Fibroblast of skin of right quadriceps (primary cell): ENCODE results near the gene TECPR2.
A peak's percentile ranks its signal among the peaks of the same experiment; 100 is the strongest.
"Not testable (repeated sequence)": the region's sequence is repeated elsewhere in the genome, so short reads cannot be mapped to it uniquely, and the experiment has no call there.

Source experiments
- DNase-seq: peaks from one replicate; pipeline ENCODE4 v3.0.0-alpha.2; 2013

TECPR2 gene

DNA sequence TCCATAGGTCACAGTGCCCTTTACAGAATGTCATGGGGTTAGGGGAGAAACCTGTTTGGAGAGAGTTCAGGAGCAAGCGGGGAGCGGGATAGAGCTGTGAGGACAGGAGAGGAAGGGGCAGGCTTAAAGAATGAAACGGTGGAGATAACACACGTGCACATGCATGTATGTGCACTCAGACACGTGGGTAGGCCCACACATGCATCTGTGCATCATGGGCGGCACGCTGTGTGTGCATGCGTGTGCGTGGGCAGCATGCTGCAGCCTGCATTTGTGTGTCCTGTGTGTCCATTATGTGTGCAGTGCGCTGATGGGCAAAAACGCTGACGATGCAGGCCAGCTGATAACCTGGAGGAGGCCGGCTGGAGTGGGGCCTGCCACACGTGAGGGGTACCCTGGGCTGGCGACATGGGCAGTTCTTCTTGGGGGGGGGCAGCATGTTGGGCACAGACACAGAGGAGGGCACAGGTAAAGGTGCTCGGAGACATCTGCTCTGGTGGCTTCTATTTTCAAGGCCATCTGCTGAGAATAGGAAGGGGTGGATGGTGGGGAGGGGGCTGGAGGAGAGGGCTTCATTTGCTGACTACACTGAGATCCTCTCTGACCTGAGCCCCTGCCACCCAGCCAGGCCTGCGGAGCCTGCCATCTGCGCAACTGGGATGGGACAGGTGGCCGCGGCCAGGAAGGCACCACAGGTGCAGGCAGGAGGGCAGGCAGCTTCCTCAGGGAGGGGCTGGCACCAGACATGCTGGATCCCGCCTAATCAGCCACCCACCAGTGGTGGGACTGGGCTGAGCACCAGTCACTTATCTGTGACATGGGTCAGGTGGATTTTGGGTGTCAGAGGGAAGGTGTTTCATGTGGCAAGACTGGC, 151.4 kb downstream of the TECPR2 start:
- DNase-seq: no peak

DNA sequence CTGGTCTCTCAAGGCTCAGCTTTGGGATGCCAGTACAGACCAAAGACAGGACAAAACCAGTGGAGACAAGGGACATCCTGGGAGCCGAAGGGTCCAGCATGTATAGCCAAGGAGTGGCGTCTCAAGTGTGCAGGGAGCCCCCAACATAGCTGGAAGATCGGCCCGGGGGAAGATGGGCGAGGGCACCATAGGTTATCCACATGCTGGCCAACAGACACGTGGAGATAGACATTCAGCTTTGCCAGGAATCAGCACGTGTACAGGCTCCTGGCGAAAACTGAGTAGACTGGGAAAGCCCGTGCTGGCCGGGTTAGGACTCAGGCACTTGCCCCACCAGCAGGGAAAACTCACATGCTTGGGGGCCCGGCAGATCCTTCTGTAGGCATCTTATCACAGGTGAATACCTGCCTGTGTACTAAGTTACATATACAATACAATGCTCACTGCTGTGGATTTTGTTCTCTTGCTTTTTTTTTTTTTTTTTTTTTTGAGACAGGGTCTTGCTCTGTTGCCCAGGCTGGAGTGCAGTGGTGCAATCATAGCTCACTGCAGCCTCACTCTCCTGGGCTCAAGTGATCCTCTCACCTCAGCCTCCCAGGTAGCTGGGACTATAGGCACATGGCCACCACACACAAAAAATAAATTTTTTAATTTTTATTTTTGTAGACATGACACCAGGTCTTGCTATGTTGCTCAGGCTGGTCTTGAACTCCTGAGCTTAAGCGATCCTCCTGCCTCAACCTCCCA, 152.4 kb downstream of the TECPR2 start:
- DNase-seq: no peak

DNA sequence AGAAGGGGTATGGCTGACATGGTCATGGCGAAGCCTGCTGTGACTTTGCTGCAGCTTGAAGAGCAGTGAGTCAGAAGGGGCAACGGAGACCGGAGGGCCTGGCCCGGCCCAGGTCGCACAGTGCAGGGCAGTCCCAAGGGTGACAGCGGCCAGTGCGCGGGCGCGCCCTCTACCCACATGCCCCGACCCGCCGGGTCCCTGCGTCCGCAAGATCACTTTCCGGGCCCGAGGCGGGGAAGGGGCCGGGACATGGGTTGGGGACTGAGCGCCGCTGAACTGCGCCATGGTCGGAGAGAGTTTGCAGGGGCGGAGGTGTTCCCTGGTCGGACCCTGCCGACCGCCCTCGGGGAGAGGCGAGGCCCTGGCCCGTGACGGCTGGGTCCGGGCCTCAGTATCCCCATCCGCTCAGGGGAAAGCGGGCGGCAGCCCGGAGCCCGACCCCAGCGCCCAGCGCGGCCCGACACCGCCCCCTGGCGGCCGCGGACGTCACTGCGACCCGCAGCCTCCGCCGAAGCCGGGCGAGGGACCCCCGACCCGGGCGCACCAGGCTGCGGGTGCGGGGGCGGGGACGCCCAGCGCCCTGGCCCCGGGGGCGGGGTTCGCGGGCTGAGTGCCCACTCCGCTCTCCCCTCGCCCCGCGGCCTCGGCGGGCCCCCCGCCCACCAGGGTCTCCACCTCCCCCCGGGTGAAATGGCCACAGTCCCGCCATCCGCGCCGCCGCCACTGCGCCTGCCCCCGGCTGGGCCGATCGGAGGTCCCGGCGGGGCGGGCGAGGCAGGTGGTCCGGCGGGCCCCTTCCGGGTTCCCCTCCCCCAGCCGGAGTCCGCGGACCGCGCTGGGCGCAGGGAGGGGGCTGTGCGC, 154.0 kb downstream of the TECPR2 start:
- no peak for DNase-seq

DNA sequence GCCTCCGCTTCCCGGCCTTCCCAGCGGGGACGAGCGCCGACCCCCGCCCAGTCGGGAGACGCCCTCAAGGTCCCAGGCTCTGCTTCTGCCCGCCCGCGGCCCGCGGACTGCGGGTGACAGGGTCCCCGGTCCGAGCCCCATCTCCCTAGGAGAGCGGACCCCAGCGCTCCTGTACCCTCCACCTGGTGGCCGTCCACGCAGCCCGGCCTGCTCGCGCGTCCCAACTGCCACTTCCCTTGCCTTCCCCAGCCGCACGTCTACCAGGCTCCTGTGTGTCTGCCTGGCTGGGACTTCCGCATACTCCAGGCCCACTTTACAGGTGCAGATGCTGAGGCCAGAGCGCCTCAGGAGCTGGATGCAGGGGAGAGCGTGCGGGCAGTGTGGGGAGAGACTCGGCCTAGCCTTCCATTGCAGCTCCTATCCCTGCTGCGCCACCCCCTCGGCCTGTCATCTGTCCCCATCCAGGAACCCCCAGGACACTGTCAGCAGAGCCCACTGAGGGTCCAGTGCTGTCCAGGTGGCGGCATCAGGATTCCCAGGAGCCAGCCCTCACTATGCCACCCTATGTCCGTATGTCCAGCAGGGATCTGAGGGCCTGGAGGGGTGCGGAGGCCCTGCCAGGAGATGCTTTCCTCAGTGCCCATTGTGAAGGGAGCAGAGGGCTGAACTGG, 154.8 kb downstream of the TECPR2 start:
- no peak for DNase-seq

DNA sequence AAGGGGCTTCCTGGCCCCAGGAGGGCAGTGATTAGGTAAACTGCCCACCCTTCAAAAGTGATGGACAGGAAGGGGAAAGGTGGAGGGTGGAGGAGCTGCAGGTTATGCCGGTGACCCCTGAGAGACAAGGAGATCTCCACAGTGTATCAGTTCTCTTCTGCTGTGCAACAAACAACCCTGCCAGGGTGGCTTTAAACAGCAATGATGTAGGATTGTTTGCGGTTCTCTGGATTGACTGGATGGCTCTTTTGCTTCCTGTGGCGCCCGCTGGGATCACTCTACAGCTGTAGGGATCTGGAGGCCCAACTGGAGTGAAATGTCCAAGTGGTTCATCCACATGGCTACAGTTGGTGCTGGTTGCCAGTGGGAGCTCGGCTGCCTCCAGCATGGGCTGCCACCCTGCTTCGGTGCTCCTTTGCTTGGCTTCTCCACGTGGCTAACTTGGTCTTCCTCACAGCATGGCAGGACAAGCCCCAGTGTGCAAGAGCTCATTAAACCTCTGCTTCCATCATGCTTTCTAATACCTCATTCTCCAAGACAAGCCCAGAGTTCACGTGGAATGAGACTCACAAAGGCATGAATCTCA, 155.4 kb downstream of the TECPR2 start:
- DNase-seq: no peak

DNA sequence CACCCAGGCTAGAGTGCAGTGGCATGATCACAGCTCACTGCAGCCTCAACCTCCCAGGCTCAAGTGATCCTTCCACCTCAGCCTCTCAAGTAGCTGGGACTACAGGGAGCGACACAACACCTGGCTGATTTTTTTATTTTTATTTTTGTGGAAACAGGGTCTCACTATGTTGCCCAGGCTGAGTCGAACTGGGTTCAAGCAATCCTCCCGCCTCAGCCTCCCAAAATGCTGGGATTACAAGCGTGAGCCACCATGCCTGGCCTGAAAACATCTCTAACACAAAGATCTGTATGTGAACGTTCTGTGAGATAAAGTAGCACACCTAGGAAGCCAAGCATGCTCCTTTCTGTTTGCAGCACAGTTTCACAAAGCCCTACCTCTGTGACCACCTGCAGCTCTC, 157.0 kb downstream of the TECPR2 start:
- DNase-seq: not testable (repeated sequence)

DNA sequence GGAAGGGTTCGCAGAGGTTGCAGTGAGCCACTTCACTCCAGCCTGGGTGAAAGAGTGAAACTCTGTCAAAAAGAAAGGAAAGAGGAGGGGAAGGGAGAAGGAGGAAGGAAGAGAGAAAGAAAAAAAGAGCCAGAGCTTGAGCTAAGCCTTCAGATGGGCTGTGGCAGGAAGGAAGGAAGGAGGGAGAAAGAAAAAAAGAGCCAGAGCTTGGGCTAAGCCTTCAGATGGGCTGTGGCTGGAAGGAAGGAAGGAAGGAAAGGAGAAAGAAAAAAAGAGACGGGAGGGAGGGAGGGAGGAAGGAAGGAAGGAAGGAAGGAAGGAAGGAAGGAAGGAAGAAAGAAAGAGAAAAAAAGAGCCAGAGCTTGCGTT, 160.4 kb downstream of the TECPR2 start:
- DNase-seq: no peak

DNA sequence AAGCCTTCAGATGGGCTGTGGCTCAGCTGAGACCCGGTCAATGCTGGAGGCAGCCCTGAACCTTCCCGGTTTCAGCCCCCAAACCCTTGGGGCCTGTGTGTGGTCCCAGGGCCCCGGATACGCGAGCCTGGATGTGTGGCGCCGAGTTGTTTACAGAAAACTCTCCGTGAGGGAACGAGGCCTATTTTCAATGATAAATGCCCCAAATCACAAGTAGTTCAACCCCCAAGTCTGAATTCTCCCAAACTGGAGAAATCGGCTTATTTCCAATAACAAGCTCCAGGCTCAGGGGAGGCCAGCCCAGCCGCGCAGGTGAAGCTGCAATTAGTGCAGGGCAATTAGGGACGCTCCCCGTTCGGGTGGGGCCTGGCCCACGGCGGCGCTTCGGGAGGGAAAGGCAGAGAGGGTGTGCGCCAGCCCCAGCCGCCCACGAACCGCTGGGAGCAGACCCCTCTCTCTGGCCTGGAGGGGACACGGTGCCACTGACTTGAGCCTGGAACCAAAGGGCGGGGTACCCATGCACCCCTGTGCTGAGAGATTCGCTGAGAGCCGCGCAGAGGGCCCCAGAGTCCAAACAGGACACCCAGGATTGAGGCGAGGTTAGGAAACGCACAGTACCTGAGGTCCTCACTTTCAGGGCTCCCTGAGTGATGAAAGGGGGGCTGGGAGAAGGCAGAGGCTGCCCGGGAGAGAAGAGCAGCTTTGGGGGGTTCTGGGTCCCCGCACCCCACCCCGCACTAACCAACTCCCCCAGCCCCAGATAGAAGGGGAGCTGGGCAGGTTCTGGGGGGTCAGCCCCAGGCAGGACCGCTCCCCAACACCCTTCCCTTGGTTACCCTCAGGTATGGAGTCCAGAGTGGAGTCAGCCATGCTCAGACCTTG, 161.1 kb downstream of the TECPR2 start:
- DNase-seq: no peak

DNA sequence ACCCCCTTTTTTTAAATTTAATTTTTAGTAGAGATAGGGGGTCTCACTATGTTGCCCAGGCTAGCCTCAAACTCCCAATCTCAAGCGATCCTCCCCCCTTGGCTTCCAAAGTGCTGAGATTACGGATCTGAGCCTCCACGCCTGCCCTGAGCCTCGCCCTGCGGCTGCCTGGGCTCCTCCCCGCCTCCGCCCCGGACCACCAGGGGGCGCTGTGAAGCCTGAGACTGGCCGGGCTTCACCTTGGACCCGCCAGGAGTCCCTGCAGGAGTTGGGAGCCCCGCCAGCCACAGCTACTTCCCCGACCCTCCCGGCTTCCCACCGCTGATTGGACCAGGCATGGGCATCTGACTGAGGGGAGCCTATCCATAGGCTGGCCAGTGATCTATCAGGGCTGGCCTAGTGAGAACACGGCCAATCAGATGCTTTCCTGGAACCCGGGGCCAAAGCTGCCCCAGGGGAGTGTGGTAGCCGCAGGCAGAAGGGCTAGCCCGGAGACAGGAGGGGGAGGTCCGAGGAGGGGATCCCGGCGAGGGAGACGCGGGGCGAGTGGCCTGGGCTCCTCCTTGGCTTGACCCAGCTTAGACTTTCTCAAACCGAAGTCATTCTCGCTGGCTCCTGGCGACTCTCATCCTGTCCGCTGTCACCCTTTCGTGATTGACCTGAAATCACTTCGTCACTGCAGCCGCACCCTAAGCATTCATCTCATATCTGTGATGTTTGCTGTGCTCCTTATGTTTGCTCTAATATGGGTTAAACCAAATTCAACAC, 161.9 kb downstream of the TECPR2 start:
- DNase-seq: peak; percentile 99

DNA sequence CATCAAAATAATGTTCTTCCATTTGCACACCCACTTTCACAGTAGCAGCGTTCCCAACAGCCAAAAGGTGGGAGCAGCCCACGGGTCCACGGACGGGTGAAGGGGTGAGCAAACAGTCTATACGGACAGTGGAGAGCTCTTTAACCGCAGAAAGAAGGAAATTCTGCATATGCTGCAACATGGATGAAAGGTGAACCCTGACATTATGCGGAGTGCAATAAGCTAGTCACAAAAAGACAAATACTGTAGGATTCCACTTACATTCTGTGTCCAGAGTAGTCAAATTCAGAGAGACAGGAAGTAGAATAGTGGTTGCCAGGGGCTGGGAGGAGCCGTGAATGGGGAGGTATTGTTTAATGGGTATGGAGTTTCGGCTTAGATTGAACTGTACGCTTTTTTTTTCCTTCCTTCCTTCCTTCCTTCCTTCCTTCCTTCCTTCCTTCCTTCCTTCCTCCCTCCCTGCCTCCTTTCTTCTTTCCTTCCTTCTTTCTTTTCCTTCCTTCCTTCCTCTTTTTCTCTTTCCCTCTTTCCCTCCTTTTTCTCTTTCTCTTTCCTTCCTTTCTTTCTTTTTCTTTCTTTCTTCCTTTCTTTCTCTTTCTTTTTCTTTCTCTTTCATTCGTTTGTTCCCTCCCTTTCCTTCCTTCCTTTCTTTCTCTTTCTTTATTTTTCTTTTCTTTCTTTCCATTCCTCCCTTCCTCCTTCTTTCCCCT, 162.6 kb downstream of the TECPR2 start:
- peak; percentile 64 for DNase-seq

DNA sequence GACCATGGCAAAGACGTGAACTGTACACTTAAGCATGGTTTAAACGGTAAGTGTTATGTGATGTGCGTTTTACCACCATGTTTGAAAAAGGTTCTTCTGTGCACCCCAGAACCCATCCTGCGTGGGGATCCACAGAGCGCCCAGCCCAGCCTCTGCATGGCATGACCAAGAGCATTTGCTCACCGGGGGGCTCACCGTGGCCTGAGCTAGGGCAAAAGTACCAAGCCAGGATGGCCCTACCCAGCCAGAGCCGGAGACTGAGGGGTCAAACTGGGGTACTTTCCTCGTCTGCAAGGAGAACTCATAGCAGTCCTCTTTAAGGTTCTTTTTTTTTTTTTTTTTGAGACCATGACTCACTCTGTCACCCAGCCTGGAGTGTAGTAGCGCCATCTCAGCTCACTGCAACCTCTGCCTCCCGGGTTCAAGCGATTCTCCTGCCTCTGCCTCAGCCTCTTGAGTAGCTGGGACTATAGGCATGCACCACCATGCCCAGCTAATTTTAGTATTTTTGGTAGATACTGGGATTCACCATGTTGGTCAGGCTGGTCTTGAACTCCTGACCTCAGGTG, 163.3 kb downstream of the TECPR2 start:
- no peak for DNase-seq

DNA sequence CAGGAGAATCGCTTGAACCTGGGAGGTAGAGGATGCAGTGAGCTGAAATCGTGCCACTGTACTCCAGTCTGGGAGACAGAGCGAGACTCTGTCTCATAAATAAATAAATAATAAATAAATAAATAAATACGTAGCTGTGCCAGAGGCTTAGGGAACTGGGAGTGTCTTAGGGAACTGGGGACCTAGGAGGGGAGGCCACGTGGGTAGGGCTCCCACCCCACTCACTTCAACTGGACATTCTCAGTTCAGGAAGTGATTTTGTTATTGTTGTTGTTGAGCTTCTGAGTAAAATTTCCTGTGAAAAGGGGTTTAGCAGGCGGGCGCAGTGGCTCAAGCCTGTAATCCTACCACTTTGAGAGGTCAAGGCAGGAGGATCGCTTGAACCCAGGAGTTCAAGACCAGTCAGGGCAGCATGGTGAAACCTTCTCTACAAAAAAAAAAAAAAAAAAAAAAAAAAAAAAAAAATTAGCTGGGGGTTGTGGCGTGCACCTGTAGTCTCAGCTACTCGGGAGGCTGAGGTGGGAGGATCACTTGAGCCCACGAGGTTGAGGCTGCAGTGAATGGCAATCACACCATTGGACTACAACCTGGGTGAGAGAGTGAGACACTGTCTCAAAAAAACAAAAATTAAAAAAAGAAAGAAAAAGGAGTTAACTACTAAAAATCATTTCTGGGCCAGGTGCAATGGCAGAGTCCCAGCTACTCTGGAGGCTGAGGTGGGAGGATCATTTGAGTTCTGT, 165.9 kb downstream of the TECPR2 start:
- no peak for DNase-seq

DNA sequence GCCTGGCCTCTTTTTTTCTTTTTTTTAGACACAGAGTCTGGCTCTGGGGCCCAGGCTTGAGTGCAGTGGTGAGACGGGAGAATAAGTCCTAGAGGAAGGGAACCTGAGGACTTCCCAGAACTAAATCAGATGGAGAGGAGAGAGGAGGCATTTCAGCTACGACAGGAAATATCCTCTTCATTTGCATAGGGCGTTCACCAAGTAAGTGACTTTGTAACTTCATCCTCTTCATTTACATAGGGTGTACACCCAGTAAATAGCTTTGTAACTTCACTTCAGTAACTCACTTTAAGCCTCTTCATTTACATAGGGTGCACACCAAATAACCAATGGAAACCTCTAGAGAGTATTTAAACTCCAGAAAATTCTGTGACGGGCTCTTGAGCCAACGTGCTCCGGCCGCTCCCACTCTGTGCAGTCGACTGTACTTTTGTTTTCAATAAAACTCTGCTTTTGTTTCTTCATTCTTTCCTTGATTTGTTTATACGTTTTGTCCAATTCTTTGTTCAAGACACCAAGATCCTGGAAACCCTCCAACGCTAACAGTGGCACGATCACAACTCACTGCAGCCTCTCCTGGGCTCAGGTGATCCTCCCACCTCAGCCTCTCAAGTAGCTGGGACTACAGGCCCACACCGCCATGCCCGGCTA, 168.2 kb downstream of the TECPR2 start:
- DNase-seq: no peak

DNA sequence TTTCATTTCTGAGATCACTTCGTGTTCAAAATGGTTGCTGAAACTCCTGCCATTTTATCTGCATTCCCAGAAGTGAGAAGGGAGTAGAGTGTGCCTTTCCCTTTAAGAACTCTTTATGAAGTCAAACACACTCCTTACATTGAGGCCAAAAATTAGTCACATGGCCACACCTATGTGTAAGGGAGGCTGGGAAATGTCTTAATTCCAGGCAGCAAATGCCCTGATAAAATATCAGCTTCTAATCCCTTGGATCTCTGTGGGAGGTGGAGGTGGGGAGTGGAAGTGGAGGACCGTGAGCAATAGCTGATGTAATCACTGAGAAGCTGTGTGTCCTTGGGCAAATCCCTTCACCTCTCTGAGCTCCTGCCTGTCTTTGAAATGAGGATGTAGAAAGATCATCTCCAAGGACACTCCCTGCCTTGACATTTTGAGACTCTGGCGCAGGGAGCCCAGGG, 169.5 kb downstream of the TECPR2 start:
- DNase-seq: peak; percentile 50

DNA sequence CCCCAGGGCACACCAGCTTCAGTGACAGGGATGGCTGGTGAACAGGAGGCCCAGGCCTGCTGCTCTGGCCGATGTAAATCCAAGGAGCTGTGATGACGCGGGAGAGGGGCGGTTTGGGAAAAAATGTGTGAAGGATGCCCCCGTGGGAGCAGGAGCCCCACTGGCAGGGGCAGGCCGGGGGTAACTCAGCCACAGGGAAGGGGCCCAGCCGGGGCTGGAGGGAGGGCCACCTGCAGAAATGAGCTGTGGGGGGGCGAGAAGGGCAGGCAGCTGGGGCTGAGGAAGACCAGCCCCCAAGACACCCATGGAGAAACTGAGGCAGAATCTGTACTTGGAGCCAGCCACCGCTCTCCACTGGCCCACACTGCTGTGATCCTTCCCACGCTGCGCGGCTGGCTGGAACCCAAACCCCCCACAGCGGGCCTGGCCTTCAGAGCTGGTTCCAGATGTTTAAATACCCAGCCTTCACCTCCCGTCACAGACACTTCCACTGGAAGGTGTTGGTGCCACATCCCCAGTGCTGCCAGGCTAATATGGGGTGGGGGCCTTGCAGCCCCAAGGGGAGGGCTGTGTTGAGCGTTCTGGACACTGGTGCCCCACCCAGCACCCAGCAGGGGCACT, 175.3 kb downstream of the TECPR2 start:
- no peak for DNase-seq

DNA sequence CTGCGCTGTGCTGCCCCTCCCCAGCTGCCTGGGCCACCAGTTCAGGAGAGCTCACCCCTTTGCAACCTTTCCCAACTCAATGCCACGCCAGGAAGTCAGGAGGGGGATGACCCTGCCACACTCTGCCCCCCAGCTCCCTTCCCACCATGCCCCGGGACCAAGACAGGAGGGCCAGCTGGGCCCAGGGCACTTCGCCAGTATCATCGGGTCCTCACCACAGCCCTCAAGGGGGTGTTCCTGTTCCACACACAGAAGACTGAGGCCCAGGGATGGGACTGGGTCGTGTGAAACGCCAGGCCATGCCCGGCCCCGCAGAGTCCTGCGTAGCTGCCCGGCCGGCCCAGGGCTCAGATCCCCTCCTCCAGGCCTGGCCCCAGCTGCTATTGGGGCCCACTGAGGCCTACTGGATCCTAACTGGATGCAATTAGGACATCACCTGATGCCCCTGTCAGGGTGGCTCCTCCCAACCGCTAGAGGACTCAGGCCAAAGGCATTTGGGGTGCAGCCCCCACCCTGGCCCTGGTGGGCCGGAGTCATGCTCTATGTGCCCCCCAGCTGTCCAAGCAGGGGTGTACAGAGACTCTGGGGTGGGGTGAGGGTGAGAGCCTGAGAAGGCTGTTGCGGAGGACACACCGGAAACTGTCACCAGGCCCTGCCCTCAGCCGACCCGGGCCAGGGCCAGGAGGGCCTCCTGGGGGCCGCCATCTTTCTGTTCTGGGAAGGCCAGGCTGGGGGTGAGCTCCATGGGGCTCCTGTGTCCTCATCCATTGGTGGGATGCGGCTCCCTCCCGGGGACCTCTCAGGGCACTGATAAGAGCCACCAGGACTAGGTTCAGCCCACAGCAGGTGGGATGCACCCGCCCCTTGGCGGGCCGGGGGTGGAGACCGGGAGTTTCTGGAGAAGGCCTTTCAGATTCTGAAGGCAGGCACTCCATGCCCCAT, 176.1 kb downstream of the TECPR2 start:
- no peak for DNase-seq
